CD4-positive, alpha-beta T cell (primary cell): ENCODE measurements around the gene ATG7. TPM values are rescaled to one million over a fixed set of nuclear protein-coding genes. Genes with fewer than 3 reads are reported as not detected.

Experiments
- ATAC-seq: fragments of 200-7000 bp; cut with Tn5 transposase; one replicate; pipeline ENCODE4 v1.10.0; 2022; ENCODE audit warnings: mild to moderate bottlenecking; ENCODE audit not compliant: poor library complexity
- CTCF ChIA-PET: fragments of 350-600 bp; sonication (Branson Sonifier 250); formaldehyde crosslinking; loops from one replicate; lab custom pipeline; 2021; ENCODE audit warnings: antibody characterized with exemption, inconsistent platforms; lab: Charles Lee
- POLR2A ChIA-PET: fragments of 350-600 bp; sonication (Branson Sonifier 250); formaldehyde crosslinking; loops from one replicate; lab custom pipeline; 2021; ENCODE audit warnings: antibody characterized with exemption, inconsistent platforms; lab: Charles Lee
- DNase-seq, 14 experiments: peaks; one replicate each; pipeline ENCODE4 v3.0.0-alpha.2; 2013 to 2020; ENCODE audit warnings: mixed read lengths in 2 of 14
- H3K27ac ChIP-seq, 2 donors: one replicate each; pipeline versions ENCODE4 v1.5.1 to v1.7.0; 2013; ENCODE audit warnings: low read length in 2 of 2, low read depth in 1 of 2, mild to moderate bottlenecking in 1 of 2
- H3K27me3 ChIP-seq, 2 experiments: 1 replicate in 1 of 2; 2 replicates in 1 of 2; pipeline versions ENCODE4 v1.6.1 to v1.7.0; 2013; ENCODE audit warnings: low read length in 2 of 2, control low read depth in 1 of 2, mild to moderate bottlenecking in 1 of 2, moderate library complexity in 1 of 2; ENCODE audit not compliant: insufficient read depth in 2 of 2, control insufficient read depth in 1 of 2
- H3K36me3 ChIP-seq: one replicate; pipeline ENCODE4 v1.6.1; 2013; ENCODE audit warnings: low read length, control low read depth; ENCODE audit not compliant: insufficient read depth
- H3K4me1 ChIP-seq: one replicate; pipeline ENCODE4 v1.6.1; 2013; ENCODE audit warnings: low read length, control low read depth; ENCODE audit not compliant: insufficient read depth
- H3K4me3 ChIP-seq: one replicate; pipeline ENCODE4 v1.5.1; 2013; ENCODE audit warnings: mild to moderate bottlenecking, low read length, moderate library complexity
- H3K9me3 ChIP-seq, 2 experiments: 1 replicate in 1 of 2; 2 replicates in 1 of 2; pipeline versions ENCODE4 v1.6.1 to v1.7.0; 2013; ENCODE audit warnings: low read length in 2 of 2, mild to moderate bottlenecking in 2 of 2, control low read depth in 1 of 2, moderate library complexity in 1 of 2; ENCODE audit not compliant: control insufficient read depth in 1 of 2, insufficient read depth in 1 of 2
- H3K27ac Mint-ChIP-seq: one replicate; pipeline ENCODE4 v1.8.0; 2020; ENCODE audit warnings: mixed read lengths
- H3K27me3 Mint-ChIP-seq: one replicate; pipeline ENCODE4 v1.8.0; 2021; ENCODE audit warnings: mixed read lengths
- H3K36me3 Mint-ChIP-seq: one replicate; pipeline ENCODE4 v1.8.0; 2021; ENCODE audit warnings: low read depth, mixed read lengths
- H3K4me1 Mint-ChIP-seq: one replicate; pipeline ENCODE4 v1.8.0; 2021; ENCODE audit warnings: low read depth, mixed read lengths
- H3K4me3 Mint-ChIP-seq: one replicate; pipeline ENCODE4 v1.8.0; 2020; ENCODE audit warnings: mild to moderate bottlenecking, mixed read lengths
- H3K9me3 Mint-ChIP-seq: one replicate; pipeline ENCODE4 v1.8.0; 2020; ENCODE audit warnings: mixed read lengths
- intact Hi-C, 2 experiments: fragments of 100-400 bp; cut with DNase I in 1 of 2; cut with micrococcal nuclease in 1 of 2; formaldehyde crosslinking; loops; one replicate each; pipeline versions ENCODE4 v1.15.1 to v1.9.0; 2023 to 2025; cut with DNase I, micrococcal nuclease
- total RNA-seq, 174 experiments: library from RNA in 2 of 174; stranded (reverse) in 2 of 174; gene quantifications; one replicate each; pipeline ENCODE4 v1.2.3 and lab custom pipeline; 2021 to 2026
- TF ChIP-seq, protein P1 (sequence below): fragments of 200-600 bp; IDR thresholded peaks from one replicate; pipeline ENCODE4 v1.8.0; 2022; ENCODE audit warnings: antibody characterized with exemption, mild to moderate bottlenecking

Gene ATG7
- total RNA-seq, 2 experiments from 2014 or later, result 21.4 to 25.7 TPM

DNA sequence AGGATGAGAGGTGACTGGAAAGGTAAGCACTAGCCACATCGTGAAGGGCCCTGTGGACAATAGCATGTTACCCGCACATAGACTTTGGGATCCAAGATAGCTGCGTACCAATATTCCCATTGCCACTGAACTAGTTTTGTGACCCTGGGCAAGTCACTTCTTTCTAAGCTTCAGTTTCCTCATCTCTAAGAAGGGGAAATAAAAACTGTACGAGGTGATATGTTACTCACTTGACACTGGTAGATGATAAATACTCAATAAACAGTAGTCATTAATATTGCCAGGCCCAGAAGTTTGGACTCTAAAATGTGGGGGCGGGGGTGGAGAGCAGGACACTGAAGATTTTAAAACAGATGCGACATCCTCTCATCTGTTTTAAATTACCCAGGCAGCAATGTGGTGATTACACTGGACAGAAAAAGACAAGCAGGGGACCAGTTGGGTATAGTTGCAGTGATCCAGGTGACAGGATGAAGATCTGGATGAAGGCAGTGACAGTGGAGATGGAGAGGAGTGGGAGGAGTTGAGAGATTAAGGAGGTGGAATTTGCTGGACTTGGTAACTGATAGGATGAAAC, 2.5 kb downstream of the ATG7 start:
- CTCF ChIA-PET, result interaction anchor here (2.3 kb wide), 1 partner anchor 572 kb away, joined by 4 read pairs; the partner anchor contains the start of gene TAMM41
- Mint-ChIP-seq H3K9me3 (no peaks in the 10 kb centered on the region), H3K4me3 (peak overlapping the region; percentile 98), H3K27me3 (no peaks in the 10 kb centered on the region), H3K36me3 (peaks cover 70% of the 10 kb centered on the region), H3K27ac (peak overlapping the region; percentile 98), H3K4me1 (peaks cover 56% of the 10 kb centered on the region)
- Histone ChIP-seq H3K4me3 (no peak overlapping the region), H3K36me3 (peaks cover 17% of the 10 kb centered on the region), H3K9me3 (no peaks in the 10 kb centered on the region), H3K4me1 (peaks cover 24% of the 10 kb centered on the region), H3K27me3 (no peaks in the 10 kb centered on the region), H3K27ac (no peak overlapping the region)
- ATAC-seq, result no peak
- TF ChIP-seq, protein P1, sequence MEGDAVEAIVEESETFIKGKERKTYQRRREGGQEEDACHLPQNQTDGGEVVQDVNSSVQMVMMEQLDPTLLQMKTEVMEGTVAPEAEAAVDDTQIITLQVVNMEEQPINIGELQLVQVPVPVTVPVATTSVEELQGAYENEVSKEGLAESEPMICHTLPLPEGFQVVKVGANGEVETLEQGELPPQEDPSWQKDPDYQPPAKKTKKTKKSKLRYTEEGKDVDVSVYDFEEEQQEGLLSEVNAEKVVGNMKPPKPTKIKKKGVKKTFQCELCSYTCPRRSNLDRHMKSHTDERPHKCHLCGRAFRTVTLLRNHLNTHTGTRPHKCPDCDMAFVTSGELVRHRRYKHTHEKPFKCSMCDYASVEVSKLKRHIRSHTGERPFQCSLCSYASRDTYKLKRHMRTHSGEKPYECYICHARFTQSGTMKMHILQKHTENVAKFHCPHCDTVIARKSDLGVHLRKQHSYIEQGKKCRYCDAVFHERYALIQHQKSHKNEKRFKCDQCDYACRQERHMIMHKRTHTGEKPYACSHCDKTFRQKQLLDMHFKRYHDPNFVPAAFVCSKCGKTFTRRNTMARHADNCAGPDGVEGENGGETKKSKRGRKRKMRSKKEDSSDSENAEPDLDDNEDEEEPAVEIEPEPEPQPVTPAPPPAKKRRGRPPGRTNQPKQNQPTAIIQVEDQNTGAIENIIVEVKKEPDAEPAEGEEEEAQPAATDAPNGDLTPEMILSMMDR, result no peak
- POLR2A ChIA-PET, result interaction anchor here (2.9 to 3.4 kb wide), 3 partner anchors 14 to 572 kb away, joined by 16 to 44 read pairs (median 22); partner anchors contain the start of gene TAMM41
- intact Hi-C loops, result loop anchor here in 1 of 2 experiments (5.0 to 10.0 kb wide), 6 partner anchors 443 to 1390 kb away; partner anchors contain the start of genes MKRN2, RAF1, SEC13 and TAMM41
- DNase-seq, result peak in 1 of 14 experiments; percentile 19

DNA sequence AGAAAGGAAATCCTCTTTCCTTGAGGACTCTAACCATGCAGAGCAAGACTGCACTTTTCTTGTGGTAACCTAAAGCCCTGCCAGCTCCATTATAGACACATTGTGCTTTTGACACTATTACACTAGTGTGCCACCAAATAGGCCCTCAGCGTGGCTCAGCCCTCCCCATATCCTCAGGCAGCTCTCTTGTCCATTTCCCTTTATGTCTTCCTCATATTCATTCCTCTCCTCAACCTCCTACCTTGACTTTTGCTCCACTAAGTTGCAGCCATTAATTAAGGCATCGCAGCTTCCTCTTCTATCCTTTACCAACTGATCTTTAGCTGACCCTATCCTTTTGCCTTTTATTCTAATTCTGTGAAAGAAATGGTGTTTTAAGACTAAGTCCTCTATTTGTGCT, 3.7 kb downstream of the ATG7 start:
- H3K4me1 Mint-ChIP-seq, result peaks cover 59% of the 10 kb centered on the region
- TF ChIP-seq, protein P1, result no peak
- ATAC-seq (no peak), DNase-seq (no peak)
- POLR2A ChIA-PET, result no interaction called here
- no peak overlapping the region for H3K4me3 ChIP-seq
- no peaks in the 10 kb centered on the region for H3K9me3 Mint-ChIP-seq
- CTCF ChIA-PET, result no interaction called here
- peak overlapping the region; percentile 52 for H3K4me3 Mint-ChIP-seq
- H3K4me1 ChIP-seq, result peaks cover 24% of the 10 kb centered on the region
- H3K27ac Mint-ChIP-seq, result no peak overlapping the region
- H3K36me3 ChIP-seq, result peaks cover 20% of the 10 kb centered on the region
- H3K9me3 ChIP-seq, result no peaks in the 10 kb centered on the region
- no peak overlapping the region for H3K27ac ChIP-seq
- H3K36me3 Mint-ChIP-seq, result peaks cover 82% of the 10 kb centered on the region
- no peaks in the 10 kb centered on the region for H3K27me3 Mint-ChIP-seq
- H3K27me3 ChIP-seq, result no peaks in the 10 kb centered on the region
- intact Hi-C loops, result loop anchor here in 1 of 2 experiments (10.0 kb wide), 2 partner anchors 1279 to 1389 kb away; partner anchors contain the start of genes MKRN2 and RAF1

DNA sequence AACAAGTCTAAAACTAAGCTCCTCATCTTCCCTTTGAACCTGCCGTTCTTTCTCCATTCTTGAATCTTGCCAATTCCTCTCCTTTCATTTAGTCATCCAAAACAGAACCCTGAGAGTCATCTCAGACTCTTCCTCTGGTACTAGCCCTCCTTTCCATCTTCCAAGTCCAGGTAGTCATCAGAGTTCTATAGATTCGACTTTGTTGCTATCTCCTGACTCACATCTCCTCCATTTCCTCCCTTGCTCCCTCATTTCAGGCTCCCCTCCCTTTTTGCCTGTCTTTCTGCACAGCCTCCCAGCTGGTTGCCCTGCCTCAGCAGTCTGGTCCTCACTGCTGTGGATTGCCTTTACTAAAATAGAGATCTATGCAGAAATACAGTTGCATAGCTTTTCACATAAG, 4.7 kb downstream of the ATG7 start:
- ChIA-PET POLR2A (no interaction called here), CTCF (no interaction called here)
- H3K9me3 ChIP-seq, result no peaks in the 10 kb centered on the region
- TF ChIP-seq, protein P1, result no peak
- no peak for DNase-seq
- Mint-ChIP-seq H3K9me3 (no peaks in the 10 kb centered on the region), H3K4me1 (peaks cover 55% of the 10 kb centered on the region), H3K36me3 (peaks cover 90% of the 10 kb centered on the region), H3K27ac (peak overlapping the region; percentile 4), H3K4me3 (no peak overlapping the region), H3K27me3 (no peaks in the 10 kb centered on the region)
- H3K27ac ChIP-seq, result no peak overlapping the region
- peaks cover 25% of the 10 kb centered on the region for H3K36me3 ChIP-seq
- ATAC-seq, result no peak
- no peak overlapping the region for H3K4me3 ChIP-seq
- intact Hi-C loops, result loop anchor here in 1 of 2 experiments (10.0 kb wide), 2 partner anchors 1278 to 1388 kb away; partner anchors contain the start of genes MKRN2 and RAF1
- peaks cover 20% of the 10 kb centered on the region for H3K4me1 ChIP-seq
- no peaks in the 10 kb centered on the region for H3K27me3 ChIP-seq
